Measurements from ENCODE around the gene MOSPD3.
A peak's percentile ranks its signal among the peaks of the same experiment; 100 is the strongest.

The MOSPD3 gene

DNA sequence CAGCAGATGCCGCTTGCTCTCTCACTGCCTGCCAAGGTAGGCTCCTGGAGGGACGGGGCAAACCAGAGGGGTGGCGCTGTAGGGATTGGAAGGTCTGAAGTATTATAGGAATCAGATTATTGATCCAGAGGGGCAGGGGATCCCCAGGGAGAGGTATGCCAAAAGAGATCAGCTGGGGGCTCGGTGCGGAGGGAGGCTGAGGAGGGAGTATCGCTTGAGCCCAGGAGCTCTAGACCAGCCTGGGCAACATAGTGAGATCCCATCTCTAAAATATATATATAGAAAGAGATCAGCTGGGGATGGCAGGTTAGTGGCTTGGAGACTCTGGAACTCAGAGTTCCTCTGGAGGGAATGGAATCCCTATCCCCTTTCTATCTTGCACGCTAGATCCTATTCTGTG, 17.2 kb upstream of the MOSPD3 start:
- DNase-seq: no peak

- DNase-seq: no peak
Observed at GRCh38 chr7:100598425-100598824, 13.9 kb upstream of the MOSPD3 start.

GRCh38 chr7:100599911-100600729, 12.2 kb upstream of the MOSPD3 start:
- DNase-seq: no peak

DNA sequence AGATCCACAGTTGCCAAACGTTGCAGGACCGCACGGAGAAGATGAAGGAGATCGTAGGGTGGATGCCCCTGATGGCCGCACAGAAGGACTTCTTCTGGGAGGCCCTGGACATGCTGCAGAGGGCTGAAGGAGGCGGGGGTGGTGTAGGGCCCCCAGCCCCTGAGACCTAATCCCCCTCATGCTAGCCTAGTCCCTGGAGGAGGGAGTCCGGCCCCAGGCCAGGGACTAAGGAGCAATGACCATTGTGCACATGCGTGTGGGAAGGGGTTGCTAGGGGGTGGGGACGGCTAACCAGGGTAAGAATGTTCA, 11.7 kb upstream of the MOSPD3 start:
- DNase-seq: no peak

DNA sequence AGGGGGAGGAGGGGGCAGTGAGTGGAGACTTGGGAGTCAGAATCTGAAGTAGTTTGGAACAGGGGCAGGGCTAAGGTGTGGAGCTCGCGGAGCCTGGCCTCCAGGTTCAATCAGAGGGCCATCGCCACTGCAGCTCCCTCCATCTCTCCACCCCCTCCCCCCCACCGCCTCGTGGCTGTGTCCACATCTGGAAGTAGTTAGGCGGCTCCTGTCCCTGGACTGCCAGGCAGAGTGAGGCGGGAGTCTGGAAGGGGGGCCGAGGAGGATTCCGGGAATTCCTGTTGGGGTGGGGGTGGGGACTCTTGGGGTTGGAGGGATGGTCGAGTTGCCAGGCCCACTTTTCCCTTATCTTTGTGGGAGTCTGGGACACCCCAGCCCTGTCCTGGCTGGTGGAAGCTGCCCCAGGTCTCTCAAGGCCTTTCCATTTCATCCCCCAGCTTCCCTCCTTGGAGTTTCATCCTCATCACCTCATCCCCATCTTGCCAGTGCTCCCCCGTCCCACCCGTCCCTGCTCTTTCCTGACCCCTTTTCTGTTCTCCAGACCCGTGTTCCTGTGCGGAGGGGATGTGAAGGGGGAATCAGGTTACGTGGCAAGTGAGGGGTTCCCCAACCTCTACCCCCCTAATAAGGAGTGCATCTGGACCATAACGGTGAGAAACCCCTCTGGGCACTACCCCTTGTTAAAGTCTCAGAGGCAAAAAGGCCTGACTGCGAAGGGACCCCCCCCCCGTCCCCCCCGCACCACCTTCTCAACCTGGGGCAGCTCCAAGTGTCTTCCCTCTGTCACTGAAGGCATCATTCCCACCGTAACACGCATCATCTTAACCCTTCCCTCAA, 9.2 kb upstream of the MOSPD3 start:
- DNase-seq: no peak

GRCh38 chr7:100603726-100604027, 8.7 kb upstream of the MOSPD3 start:
- no peak for DNase-seq

GRCh38 chr7:100604028-100604975, 8.0 kb upstream of the MOSPD3 start:
- peak; percentile 38 for DNase-seq

GRCh38 chr7:100604976-100605911, 7.1 kb upstream of the MOSPD3 start:
- no peak for DNase-seq

DNA sequence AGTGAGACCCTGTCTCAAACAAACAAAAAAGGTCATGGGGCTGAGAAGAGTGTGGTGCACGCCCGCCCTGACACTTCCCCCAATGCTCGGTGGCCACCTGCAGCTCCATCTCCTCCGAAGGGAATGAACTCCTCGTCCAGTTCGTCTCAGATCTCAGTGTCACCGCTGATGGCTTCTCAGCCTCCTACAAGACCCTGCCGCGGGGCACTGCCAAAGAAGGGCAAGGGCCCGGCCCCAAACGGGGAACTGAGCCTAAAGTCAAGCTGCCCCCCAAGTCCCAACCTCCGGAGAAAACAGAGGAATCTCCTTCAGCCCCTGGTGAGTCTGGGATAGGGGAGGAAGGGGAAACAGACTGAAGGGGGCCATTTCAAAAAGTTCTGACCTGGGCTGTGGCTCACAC, 6.0 kb upstream of the MOSPD3 start:
- DNase-seq: no peak

DNA sequence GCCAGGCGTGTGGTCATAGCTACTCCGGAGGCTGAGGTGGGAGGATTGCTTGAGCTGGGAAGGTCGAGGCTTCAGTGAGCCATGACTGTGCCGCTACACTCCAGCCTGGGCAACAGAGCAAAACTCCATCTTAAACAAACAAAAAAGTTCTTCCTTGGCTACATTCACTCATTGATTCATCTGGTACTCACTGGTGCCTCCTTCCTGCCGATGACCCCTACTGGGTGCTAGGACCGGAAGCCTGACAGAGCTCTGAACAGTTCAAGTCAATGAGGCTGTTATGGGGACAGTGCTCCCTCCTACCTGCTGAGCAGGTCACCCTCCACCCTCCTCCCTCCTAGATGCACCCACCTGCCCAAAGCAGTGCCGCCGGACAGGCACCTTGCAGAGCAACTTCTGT, 5.2 kb upstream of the MOSPD3 start:
- no peak for DNase-seq

- DNase-seq: no peak
Observed at GRCh38 chr7:100609958-100610357, 2.4 kb upstream of the MOSPD3 start.

DNA sequence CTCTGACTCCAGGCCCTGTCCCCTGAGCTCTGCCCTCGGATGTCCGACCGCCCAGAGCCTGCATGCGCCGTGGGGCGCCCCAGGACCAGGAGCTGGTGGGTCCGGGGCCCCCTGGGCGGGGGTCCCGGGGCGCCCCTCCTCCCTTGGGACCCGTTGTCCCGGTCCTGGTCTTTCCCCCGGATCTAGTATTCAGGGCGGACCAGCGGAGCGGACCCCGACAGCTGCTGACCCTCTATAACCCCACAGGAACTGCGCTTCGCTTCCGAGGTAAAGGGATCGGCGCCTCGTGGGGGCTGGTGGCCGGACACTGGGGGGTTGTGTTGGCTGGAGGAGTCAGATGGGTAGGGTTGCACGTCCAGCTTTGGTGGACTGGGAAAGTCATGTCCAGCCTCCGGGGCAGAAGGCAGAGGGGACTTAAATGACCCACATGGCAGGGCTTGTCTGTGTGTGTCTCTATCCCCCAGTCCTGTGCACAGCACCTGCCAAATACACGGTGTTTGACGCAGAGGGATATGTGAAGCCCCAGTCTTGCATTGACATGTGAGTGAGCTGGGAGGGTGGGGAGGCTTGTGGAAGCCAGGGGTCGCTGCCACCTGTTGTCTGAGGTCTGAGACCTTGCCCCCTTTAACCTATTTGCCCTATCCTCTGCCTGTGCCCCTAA, 520 bp downstream of the MOSPD3 start:
- DNase-seq: peak; percentile 23

DNA sequence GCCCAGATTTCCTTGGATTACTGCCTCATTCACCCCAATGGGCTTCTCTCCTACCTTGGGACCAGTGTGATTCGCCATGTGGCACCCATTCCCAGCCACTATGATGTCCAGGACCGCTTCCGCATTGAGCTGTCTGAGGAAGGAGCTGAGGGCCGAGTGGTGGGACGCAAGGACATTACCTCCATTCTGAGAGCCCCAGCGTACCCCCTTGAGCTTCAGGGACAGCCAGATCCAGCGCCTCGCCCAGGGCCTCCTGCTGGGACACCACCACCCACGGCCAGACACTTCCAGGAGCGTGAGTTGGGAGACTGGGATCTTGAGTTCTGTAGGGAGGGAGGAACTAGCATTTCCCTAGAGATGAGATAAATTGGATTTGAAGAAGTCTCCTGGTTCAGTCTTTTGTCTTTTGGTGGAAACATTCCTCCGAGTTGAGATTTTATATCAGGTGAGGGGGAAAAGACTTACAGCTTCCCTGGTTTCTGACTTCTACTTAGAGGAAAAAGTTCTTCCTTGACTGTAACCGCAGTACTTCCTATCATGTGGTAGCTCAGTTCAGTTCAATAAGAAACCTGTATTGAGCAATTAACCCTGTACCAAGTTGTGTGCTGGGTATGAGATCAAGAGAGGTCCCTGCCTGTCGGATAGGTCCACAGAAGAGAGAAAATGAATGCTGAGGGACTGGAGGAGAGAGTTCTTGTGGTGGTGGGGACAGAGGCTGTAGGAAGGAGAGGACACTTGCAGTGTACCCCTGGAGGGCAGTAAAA, 1.3 kb downstream of the MOSPD3 start:
- DNase-seq: no peak

GRCh38 chr7:100614308-100614861, 2.0 kb downstream of the MOSPD3 start:
- no peak for DNase-seq

DNA sequence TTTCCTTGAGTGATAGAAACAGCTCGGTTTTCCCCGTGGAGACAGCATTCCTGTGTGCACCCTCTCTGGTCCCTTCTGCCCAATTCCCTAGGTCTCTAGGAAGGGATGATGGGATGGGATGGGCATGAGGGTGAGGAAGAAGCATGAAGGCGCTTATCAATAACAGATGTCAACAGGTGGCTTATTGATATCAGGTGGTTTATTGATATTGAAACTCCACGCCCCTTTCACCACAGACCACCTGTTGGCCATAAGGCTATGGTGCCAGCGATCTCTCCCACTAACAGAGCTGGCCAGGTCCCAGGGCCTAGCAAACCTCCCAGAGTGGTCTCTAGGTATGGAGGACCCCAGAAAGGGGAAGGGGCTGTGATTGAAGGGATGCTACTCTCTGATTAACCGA, 7.9 kb downstream of the MOSPD3 start:
- no peak for DNase-seq

DNA sequence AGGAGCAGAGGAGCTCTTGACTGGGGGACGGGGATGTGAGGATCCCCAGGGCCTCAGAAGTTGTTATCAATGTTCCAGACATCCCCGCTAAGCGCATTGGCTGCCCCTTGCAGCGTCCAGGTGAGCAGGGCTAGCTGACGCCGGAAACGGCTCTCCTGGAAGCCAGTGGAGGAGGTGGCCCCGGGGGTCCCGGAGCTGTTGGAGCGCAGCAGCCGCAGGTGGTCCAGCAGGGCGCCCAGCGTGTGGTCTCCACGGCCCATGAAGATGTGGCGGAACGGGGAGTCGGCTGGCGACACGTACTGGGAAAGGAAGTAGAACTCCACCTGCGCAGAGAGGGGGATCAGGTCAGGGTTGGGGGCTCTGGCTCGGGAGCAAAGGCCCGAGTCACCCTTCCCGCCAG, 8.5 kb downstream of the MOSPD3 start:
- DNase-seq: no peak

- no peak for DNase-seq
Observed at GRCh38 chr7:100621554-100621953, 9.2 kb downstream of the MOSPD3 start.

DNA sequence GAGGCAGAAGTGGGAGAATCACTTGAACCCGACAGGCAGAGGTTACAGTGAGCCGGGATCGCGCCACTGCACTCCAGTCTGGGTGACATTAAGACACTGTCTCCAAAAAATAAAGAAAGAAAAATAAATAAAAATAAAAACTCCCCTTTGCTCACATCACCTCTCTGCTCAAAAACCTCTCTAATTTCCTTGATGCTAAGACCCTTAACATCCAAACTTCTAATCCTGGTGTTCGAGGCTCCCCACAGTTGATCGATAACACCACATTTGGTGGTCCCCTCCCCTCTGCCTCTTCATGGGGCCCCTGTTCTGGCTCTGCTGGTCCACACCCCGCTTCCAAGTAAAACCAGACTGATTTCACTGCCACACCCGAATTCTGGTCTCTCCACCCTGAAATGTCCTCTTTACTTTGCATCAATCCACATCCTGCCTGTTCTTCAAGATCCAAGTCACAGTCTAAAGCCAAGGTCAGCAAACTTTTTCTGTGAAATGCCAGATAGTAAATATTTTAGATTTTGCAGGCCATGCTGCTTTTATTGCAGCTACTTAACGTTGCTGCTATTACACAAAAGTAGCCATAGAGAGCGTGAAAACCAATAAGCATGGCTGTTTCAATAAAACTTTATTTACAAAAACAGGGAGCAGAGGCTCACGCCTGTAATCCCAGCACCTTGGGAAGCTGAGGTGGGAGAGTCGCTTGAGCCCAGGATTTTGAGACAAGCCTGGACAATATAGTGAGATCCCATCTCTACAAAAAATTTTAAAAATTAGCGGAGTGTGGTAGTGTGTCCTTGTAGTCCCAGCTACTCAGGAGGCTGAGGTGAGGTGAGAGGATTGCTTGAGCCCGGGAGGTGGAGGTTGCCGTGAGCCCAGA, 11.8 kb downstream of the MOSPD3 start:
- DNase-seq: no peak

GRCh38 chr7:100626055-100626454, 13.7 kb downstream of the MOSPD3 start:
- DNase-seq: no peak
